Activated CD8-positive, alpha-beta memory T cell treated with anti-CD3 and anti-CD28 coated beads, Interleukin-2, amount 50 U/mL, for 24 hours (primary cell): Measurements from ENCODE around the gene LRP1.

Experiments
- DNase-seq: peaks from one replicate; pipeline ENCODE4 v3.0.0-alpha.2; 2020; ENCODE audit errors: extremely low read depth

The LRP1 gene

DNA sequence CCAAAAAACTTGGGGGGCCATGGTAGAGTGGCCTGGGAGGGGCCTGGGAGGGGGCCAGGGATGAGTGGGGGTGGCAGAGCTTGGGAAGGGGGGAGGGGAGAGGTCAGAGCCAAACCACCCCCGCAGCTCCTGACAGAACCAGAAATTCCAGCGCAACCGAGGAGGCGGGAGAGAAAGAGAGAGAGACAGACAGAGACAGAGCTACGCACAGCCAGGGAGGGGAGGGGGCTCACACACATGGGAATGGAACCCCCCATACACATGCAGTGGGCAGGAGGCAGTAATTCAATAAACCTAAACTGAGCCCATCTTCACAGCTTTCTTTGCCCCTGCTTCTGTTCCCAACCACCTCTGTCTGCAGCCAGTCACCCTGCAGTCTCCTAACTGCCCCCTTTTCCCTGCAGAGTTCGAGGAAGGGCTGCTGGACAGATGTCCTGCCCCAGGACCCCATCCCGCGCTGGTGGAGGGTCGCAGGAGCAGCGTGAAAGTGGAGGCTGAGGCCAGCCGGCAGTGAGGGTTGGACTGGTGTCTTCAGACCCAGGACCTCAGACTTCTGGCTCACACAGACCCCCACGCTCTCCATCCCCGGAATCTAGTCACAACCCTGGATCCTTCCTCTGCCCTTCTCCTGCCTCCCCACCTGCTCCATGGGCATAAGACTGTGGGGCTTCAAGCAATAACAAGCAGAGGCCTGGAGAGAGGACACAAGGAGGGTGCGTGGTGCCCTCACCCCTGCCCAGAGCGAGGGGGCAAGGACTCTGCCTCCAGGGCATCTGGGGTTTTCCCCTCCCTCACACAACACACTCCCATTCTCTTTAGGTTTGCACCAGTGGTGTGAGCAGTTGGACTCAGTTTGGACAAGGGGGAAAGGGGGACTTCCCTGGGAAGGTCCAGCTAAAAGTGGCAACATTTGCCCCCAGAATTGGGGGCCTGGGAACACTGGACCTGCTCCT lies 33.8 kb upstream of the LRP1 start:
- DNase-seq: no peak

DNA sequence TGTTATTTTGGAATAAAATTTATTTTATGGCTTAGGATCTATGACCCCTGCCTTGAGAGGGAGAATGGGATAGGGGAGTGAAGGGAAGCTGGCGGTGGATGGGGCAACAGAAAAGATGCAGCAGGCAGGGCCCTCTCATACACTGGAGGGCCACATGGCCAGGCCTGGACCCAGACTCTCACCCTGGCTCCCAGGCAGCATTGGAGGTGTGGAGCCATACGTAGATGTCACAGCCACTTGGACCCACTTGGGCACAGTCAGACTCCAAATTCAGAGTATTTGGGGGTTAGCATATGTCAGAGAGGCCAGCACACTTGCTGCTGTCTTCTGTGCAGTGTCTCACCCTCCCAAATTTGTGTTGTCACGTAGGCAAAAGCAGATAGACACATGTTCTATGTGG lies 32.8 kb upstream of the LRP1 start:
- DNase-seq: no peak

DNA sequence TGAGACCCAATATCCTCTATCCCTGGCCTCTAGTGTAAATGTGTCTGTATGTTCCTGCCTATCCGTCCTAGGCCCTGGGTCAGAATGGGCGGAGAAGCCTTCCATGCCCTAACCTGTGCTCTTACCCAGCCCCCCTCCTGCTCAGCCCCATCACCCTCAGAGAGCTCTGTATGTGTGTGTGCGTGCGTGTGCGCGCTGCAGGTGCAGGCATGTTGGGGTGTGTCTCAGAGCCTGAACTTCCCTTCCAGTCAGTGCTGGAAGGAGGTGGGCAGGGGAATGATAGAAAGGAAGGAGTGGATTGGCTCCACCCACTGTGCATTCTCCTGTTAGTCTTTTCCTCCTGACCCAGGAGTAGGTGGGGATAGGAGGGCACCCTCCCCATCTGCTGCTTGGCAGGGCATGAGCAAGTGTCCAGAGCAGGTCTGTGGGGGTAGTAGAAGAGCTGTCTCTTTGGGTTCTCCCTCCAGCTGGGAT lies 32.1 kb upstream of the LRP1 start:
- DNase-seq: no peak

DNA sequence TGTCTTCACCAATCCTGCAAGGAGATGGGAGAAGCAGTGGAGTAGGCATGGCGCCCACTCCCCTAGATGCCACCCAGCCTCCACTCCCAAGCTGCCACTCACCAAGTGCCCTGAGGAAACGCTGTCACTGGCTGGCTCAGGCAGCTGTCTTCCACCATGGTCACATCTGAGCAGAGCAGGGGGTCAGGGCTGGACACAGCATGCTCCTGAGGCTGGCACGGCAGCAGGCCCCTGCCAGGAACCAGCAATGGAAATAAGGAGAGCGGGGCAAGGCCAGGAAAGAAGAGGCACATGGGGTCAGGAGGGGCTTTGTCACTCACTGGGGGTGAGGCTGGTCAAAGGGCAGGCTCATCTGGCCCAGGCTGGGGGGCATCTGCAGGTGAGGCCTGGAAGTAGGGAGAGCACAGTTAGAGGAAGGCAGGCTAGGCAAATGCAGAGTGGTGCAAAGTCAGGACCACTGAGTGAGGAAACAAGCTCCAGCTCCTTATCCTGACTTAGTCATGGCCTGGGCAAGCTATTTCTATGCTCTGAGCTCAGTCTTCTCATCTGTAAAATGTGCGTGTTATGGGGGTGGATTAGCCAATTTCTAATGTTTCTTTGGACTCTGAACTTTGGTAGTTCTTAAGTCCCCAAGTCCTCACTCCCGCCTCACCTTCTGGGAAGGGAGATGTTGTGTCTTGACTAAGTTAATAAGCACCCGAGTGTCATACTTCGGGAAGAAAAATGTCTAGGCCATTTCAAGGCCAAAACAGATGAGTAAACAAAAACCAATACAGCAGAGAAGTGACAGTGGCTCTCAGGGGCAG lies 31.3 kb upstream of the LRP1 start:
- DNase-seq: no peak

DNA sequence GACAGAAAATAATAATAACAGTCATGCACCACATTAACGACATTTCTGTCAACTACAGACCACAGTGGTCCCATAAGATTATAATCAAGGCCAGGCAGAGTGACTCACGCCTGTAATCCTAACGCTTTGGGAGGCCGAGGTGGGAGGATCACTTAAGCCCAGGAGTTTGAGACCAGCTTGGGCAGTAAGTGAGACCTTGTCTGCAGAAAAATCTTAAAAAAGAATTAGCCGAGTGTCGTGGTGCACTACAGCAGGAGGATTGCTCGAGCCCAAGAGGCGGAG lies 30.8 kb upstream of the LRP1 start:
- DNase-seq: no peak

DNA sequence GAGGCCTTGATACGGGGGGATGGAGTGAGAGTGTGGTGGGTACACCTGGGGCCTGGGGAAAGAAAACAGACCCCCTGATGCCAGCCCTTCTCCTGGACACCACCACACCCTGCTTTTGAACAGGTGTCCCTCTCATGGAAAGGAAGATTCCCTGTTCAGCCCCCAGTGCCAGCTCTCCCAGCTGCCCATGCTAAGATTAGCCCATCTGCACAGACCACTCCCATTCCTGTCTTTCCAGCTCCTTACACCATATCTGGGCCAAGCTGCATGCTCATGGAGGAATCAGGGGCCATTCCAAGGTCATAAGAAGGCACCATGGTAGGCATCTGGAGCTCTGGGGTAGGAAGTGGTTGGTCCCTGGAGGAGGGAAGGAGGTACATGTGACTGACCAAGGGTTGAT lies 29.7 kb upstream of the LRP1 start:
- DNase-seq: no peak

DNA sequence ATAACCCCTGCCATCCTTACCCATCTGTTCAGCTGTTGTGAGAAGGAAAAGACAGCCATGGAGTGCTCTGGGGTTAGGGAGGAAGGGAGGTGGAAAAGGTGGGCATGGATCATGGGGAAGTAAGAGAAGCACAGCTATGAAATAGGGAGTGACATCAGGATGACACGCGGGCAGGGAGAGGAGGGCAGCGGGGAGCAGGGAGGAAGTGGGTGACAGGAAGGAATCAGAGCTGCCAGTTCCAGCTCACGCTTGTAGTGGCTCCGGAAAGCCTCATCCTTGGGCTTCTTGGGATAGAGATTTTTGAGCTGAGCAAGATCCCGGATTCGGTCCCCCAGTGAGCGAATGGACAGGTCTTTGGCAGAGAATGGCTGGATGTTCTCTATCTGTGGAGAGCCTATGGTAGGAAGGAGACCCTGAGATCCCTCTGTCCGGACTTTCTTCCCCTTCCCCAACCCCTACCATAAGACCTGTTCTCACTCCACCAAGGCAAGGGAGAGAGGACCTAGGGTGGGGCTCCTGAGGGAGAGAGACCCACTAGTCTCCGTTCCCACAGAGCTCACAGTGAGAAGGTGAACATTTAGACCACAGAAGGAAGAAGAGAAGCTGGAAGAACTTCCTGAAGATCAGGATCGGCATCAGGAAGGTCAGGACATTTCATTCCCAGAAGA lies 29.1 kb upstream of the LRP1 start:
- no peak for DNase-seq

DNA sequence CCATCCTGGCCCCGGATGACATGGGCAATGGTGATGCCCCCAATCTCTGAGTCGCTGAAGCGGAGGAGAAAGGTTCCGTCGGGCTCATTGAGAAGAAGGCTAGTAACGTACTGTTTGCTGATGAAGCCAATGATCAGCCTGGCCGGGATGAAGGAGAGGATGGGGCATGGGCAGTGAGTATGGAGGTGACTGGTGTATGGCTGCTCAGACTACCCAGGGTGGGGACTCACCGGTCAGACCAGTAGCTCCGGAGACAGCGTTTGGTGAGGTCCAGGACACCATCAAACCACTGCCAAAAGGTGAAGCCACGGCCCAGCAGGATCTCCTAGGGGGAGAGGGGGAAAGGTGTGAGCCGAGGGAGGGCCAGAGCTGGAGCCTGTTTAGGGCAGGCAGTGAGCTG lies 28.5 kb upstream of the LRP1 start:
- DNase-seq: no peak

DNA sequence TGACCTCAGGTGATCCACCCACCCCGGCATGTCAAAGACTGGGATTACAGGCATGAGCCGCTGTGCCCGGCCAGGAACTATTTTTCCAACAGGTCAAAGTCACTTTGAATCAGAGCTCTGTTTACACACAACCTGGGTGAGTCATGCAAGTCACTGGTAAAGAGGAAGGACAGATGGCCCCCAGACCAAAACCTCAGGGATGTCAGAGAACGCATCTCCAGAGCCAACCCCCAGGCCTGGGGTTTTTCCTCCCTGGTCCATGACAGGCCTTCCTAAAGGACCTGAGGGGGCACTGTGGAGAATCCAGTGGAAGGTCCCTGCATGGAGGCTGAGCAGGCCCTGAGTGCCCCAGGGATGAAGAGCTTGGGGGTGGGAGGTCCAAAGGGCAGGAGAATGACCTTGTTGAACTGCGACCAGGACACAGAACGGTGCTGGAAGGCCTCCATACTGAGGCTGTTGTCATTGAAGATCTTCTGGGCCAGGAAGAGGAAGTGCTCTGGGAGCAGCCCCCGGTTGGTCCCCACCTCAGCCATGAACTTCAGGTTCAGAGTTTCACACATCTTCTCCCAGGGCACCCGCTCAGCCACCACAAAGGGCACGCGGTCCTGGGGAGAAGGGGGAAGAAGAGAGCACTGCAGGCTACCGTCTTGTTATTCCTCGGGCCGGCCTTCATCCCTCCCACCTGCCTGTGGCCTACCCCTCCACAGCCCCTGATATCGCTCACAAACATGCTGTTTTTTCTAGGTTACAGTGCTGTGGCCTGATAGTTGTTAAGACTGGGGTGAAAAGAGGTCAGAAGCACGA lies 26.2 kb upstream of the LRP1 start:
- DNase-seq: no peak

DNA sequence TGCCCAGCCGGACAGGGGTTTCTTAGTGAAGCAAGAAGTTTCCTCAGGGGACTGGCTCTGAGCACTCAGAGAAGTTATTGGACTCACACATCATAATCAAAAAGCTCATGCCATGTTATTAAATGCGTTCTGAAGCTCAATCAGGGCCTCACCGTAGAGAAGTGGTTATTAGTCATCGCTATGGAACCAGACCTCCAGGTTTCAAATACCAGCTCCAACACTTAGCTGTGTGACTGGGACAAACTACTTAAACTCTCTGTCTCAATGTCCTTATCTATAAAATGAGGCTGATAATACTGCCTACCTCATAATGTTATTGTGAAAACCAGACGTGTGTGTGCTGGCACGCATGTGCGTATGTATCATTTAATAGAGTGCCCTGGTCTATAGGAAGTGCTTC lies 24.4 kb upstream of the LRP1 start:
- DNase-seq: no peak

DNA sequence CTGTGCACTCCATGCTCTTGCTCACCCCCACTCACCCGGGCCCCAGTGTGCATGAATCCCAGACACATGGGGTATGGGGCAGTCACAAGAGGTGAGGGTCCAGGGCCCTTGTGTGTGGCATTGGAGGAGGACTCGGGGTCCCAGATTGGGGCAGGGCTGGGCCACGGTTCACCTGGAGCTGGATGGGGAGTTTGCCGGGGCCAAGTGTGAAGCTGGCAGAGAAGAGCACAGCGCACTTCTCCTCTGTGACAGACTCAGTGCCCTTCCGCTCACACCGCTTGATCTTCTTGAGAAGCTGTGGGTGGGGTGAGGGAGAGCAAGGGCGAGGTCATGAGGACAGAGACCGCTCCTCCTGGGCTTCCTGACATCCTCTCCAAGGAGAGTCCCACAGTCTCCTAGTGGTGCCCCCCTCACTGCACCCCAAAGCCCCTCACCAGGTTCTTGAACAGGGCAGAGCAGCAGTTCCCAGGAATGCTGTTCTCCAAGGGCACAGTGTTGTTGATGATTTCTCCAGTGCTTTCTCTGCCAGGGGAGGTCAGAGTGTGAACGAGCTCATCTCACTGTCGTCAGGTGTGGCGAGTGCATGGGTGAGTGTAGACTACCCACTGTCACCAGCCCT lies 23.9 kb upstream of the LRP1 start:
- no peak for DNase-seq

DNA sequence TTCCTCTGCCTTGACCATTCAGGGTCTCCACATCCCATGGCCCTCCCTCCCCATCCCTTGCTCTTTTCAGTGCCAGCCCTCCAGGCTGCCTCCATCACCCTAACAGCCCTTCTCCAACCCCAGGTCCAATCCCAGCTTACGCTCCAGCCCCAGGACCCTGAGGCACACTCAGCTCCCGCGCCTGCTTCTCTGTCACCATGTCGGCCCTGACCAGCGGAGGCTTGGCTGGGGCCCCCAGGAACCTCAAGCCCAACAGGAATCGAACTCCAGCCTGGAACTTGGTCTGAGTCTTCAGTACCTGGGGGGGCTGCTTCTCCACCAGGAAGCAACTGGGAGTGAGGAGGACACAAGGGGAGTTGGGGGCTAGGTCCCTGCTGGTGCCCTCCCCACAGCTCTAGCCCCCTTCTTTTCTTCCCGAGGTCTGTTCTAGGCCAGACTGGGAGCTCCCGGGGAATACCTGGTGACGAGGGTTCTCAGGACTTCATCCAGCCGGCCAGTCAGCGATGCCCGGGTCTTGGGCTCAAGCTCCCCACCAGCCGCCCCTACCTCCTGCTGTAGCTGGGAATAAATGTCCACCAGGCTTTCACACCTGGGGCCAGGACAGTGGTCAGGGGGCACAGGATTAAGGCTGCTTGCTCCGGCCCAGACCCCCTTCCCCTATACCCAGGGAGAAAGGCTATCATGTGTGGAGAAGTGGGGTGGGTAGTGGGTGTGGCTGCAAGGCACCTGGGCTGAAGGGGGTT lies 23.1 kb upstream of the LRP1 start:
- no peak for DNase-seq

DNA sequence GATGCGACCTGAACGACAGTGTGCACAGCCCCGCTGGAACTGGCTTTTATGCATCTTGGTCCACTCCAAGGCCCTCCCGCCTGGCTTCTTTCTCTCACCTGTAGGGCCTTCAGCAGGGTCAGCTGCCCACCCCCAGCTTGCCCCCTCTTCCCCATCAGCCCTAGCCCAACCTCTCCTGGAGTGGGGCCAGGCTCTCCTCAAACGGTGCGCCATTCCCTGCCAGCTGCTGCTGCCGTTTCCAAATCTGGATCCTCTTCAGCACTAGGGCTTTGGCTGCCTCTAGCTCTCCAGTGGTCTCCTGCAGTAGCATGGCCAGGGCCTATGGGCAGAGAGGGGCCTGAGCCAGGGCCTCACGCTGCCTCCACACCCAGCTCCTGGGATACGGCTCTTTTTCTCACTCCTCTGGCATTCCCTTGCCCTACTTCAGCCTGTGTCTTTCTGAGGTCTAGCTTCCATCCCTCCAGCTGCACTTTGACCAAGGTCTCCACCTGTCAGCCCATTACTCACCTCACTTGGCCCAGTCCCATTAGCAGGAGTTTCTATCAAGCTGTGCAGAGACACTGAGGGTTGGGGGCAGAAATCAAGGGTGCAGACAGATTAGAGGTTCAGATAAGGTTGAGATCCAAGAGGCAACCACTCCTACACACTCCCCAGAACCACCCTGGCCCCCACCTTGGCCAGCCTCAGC lies 22.1 kb upstream of the LRP1 start:
- DNase-seq: no peak

DNA sequence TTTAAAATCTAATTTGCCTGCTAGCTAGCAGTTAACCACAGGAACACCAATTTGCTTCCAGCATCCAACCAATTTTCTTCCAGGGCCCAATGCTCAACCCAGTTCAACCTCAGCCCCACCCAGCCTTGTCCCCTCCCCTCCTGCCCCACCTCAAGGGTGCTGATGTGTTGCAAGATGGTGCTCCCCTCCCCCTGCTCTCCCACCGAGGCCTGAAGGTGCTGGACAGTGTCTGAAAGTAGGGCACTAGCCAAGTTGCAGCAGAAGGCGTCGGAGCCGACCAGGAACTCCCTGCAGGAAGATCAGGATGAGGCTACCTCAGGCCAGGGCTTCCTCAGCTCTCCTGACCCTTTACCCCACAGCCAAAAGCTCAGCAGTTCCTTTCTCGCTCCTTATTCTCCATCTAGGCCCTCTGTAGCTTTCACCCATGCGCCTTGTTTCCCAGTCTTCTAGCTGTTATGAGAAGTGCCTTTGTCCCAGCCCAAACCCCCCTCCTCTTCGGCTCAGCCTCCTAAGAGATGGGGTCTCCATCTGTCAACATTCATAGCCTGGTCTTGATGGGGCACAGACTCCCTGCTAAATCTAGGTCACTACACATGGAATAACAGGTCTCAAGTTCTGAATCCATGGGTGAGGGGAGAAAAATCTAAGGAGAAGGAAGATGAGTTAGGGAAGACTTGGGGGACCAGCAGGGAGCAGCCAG lies 20.7 kb upstream of the LRP1 start:
- no peak for DNase-seq

DNA sequence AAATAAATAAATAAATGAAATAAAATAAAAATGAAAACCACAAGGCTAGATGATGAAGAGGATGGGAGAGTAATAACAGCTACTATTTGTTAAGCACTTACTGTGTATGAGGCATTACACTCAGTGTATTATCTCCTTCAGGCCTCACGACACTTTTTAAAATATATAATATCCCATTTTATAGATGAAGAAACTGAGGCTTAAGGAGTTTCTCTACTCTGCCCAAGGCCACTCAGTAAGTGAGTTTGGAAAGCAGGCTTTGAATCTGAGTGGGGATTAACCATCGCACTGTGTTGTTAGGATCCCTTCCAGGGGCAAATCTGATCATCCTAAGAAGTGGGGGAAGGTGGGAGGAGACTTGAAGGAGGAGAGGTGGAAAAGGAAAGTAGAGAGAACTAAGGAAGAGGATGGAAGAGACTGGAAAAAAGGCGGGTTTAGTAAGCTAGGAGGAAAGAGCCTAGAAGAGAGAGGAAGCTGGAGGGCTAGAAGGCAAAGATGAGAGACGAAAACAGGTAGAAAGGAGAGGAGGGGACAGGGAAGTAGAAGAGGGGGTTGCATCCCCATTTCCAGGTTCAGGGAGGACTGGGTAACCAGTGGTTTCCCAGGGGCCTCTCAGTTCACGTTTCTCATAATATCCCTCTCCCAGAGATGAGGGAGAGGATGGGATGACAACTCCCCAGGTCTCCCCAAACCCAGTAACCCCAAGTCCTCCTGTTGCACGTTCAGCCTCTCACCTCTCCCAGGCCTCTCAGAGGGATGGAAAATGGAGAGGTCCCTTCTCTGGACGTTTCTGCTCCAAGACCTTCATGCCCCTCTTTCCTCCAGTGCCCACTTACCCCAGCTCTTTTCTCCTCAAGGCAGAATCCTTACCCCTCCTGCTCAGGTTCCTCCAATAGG lies 18.8 kb upstream of the LRP1 start:
- DNase-seq: no peak

DNA sequence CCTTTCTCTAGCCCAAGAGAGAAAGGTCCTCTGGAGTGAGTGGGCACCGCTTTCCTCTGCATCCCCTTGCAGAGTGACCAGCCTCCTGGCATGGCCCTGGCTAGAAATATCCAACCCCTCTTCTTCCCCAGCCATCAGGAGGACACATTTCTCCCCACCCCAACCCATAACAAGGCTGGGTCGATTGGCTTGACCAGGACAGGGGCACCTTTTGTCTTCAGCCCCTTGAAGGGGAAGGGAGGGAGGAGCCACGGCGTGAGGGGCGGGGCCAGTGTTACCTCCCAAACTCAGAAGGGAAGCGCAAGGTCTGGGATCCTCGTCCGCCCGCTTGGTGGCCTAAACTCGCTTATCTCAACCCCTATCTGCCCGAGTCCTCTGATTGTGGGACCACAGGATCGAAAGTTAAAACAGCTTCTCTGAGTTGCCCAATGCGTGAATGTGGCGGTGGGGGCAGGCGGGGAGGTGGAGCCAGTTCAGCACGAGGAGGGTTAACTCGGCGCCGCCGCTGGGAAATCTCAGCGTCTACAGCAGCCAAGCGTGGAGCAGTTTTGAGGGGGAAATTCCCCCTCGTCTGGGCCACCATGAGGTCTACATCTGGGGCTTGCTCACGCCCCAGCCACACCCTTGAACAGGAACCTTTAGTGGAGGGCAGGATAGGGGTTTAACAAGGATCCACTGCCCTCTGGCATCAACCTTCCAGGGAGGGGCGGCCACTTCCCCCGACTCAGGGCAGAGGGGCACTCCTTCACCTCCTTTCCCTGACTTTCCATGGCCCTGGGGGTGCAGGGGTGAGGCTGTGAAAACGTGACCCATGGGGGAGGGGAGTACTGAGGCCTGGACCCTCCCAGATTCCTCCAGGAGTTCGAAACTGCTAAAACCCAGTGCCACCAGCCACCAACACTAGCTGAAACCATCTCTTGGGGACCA lies 17.9 kb upstream of the LRP1 start:
- no peak for DNase-seq

DNA sequence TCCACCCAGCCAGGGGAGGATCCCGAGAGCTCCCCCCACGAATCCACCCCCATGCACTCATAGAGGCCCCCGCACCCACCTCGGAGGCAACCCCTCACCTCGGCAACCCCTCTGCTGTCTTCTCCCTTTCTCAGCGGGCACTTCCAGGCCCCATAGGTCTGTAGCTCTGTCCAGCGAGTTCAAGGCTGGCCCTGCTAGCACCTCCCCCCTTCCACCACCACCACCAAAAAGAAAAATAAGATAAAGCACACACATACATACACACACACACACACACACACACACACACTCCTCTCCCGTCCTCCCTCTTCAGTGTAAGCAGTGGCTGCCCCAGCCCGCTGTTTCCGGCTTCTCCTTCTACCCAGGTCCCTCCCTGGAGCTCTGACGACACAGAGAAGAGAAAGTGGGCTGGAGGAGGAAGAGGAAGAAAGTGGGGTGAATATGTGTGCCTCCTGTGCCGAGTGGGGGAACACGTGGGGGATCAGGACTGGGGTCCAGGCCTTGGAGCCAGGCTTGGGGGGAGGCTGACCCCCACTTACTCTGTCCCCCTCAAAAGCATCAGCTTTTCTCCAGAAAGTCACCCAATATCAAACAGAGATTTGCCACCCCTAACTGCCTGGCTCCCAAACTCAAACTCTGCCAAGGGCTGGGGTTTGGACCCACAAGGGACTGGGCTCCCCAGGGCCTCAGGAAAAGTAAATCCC lies 17.1 kb upstream of the LRP1 start, which contains the start of gene STAT6:
TSS of gene STAT6 (minus strand) at position 332 of the 704 bp plus-strand sequence. CDS start 3,084 bp downstream, outside the sequence.
- no peak for DNase-seq
